NCI-H2107 treated with DMSO at 0.1 percent for 48 hours (cell line): ENCODE data around the gene CENPE.
"Not testable (repeated sequence)": the region's sequence is repeated elsewhere in the genome, so short reads cannot be mapped to it uniquely, and the experiment has no call there.

Source experiments
- DNase-seq: peaks from one replicate; lab custom pipeline; 2025; ENCODE audit not compliant: unreplicated experiment; lab: John Stamatoyannopoulos, UW

Gene CENPE

GRCh38 chr4:103198111-103198765, at the start of gene CENPE:
Gene CENPE (minus strand): TSS chr4:103198343. CDS start chr4:103198319, 24 bp downstream.
- DNase-seq: peak; percentile 43

DNA sequence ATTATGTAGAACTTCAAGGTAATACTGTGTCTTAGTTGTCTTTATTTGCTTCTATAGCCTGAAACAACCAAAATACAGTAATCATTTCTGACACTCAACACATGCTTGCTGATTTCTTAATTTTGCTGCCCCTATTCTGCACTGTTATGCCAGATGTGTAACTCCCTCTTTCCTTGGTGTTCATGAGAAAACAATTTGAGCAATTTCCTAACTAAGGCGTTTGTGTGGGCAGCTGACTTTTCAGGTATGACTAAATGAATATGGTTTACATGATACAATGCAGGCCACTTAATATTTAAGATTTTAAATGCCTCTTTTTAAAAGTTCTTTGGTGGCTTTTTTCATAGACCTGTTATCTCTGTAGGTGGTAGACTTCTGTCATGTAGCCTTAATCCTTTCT, 46.1 kb upstream of the CENPE start:
- no peak for DNase-seq

- DNase-seq: not testable (repeated sequence)
These were observed 32.8 kb upstream of the CENPE start for GRCh38 chr4:103230938-103231337.

DNA sequence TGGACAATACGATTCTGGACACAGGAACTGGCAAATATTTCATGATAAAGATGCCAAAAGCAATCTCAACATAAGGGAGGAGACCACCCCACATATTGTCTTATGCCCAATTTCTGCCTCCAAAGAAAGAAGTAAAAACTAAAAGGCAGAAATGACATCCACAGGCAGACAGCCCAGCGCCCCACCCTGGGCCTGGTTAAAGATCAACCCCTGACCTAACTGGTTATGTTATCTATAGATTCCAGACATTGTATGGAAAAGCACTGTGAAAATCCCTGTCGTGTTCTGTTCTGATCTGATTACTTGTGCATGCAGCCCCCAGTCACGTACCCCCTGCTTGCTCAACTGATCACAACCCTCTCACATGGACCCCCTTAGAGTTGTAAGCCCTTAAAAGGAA, 25.4 kb upstream of the CENPE start:
- not testable (repeated sequence) for DNase-seq

GRCh38 chr4:103207673-103208072, 9.5 kb upstream of the CENPE start:
- DNase-seq: no peak

GRCh38 chr4:103204111-103204510, 6.0 kb upstream of the CENPE start:
- DNase-seq: no peak

GRCh38 chr4:103201724-103202123, 3.6 kb upstream of the CENPE start:
- DNase-seq: no peak

GRCh38 chr4:103201253-103201652, 3.1 kb upstream of the CENPE start:
- DNase-seq: no peak

DNA sequence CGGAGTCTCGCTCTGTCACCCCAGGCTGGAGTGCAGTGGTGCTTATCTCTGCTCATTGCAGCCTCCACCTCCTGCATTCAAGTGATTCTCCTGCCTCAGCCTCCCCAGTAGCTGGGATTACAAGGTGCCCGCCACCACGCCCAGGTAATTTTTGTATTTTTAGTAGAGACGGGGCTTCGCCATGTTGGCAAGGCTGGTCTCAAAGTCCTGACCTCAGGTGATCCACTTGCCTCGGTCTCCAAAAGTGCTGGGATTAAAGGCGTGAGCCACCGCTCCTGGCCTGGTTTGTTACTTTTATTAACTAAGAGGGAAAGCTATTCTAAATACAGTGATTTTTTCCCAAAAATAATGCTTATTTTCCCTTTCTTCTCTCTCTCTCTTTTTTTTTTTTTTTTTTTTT, 866 bp upstream of the CENPE start:
- DNase-seq: no peak

DNA sequence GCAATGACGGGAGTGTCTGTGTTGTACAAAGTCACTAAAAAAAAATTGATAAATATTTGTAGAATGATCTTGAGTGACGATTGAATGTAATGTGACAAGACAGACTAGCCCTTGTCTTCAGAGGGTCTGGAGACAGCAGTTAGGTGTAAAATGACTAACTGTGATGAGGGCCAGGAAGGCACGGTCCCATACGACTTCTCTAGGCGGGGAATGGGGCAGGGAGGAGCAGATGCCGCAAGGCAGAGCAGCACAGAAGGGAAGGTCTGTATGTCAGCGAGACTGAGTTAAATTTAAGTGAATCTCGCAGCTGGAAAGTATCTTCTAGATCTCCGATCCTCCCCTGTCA, 405 bp downstream of the CENPE start:
- DNase-seq: no peak

GRCh38 chr4:103193457-103193856, 4.7 kb downstream of the CENPE start:
- no peak for DNase-seq

- no peak for DNase-seq
These were observed 27.1 kb downstream of the CENPE start for GRCh38 chr4:103171006-103171405.

- DNase-seq: not testable (repeated sequence)
These were observed 28.4 kb downstream of the CENPE start for GRCh38 chr4:103169750-103170149.

DNA sequence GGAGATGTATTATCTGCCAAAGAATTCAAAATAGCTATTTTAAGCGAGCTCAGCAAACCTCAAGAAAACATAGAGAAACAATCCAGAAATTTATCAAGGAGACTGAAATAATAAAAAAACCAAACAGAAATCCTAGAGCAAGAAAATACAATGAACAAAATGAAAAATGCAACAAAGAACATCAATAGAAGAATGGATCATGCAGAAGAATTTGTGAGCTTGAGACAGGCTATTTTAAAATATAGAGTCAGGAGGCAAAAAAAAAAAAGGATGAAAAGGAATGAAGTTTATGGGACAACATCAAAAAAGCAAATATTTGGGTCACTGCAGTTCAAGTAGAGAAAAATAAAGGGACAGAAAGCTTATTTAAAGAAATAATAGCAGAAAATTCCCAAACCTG, 29.1 kb downstream of the CENPE start:
- no peak for DNase-seq

- no peak for DNase-seq
These were observed 36.0 kb downstream of the CENPE start for GRCh38 chr4:103162176-103162575.

GRCh38 chr4:103158760-103159159, 39.4 kb downstream of the CENPE start:
- DNase-seq: no peak

- DNase-seq: no peak
These were observed 42.0 kb downstream of the CENPE start for GRCh38 chr4:103156106-103156505.

- DNase-seq: no peak
These were observed 45.8 kb downstream of the CENPE start for GRCh38 chr4:103152381-103152780.

DNA sequence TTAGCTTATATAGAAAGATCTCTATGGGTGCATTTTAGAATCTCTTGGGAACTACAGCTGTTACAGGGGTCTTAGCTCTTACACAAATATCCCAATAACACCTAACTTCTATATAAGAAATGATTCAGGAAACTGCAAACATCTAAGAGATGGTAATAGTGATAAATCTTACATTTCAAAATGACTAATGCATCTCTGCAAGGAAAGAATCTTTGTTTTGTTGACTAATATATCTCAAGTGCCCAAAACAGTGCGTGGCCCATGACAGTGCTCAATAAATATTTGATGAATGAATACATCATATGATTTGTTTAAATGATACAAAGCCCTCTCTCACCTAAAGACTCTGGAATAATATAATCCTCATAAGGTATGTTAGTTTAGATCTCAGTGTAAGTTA, 47.5 kb downstream of the CENPE start:
- no peak for DNase-seq

DNA sequence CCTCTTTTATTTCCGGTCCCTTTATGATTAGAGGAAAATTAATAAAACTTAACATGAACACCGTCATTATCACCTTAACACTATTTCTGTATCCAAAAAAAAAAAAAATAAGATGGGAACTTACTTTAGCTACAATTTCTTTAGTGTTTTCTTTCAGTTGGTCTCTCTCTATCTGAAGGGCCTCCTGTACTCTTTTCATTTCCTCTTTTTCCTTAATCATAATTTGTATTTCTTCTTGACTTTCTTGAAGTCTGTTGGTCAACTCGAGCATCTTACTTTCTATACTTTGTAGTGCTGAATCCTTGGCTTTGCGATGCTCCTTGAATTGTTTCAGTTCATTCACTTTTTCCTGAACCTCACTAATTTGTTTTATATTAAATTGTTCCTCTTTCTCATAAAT, 53.2 kb downstream of the CENPE start:
- no peak for DNase-seq

DNA sequence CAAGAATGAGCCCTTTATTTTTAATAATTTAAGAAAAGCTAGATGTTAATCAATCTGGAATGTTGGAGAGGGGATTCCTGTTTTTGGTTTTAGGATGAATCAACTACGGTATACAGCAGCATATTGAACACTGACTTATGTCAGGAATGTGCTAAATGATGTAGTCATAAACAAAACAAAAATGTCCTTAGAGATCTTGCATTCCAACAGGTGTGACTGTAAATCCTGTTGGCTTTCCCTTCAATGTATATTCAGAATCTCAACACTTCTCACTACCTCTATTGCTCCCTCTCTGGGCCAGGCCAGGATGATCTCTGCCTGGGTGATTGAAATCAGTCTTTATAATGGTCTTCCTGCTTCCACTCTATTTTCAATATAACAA, 60.7 kb downstream of the CENPE start:
- DNase-seq: no peak

- no peak for DNase-seq
These were observed 61.3 kb downstream of the CENPE start for GRCh38 chr4:103136671-103137445.

DNA sequence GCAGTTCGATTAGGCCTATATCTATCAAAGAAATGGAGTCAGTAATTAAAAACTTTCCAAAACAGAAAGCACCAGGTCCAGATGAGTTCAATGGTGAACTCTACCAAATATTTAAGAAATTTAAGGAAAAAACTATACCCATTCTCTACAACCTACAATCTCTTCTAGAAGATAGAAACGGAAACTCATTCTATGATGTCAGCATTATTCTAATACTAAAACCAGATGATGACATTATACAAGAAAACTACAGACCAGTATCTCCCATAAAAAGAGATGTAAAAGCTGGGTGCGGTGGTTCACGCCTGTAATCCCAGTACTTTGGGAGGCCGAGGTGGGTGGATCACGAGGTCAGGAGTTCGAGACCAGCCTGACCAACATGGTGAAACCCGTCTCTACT, 69.0 kb downstream of the CENPE start:
- no peak for DNase-seq
